Activated T-helper 1 cell treated with anti-CD3 and anti-CD28 coated beads, Interleukin-12 subunit alpha, Interleukin-12 subunit beta, Interleukin-2, Interleukin-4 antibody, amounts not matched to agents 30 ng/mL and 10 ng/mL and 1 ng/mL, durations not matched to agents 14 hours and 24 hours and 36 hours (primary cell): Measurements from ENCODE around the gene ZNF561. TPM values are rescaled to one million over a fixed set of nuclear protein-coding genes. Genes with fewer than 3 reads are reported as not detected.
A peak's percentile ranks its signal among the peaks of the same experiment; 100 is the strongest.
"Not testable (repeated sequence)": the region's sequence is repeated elsewhere in the genome, so short reads cannot be mapped to it uniquely, and the experiment has no call there.

ENCODE experiments used
- DNase-seq: peaks from one replicate; pipeline ENCODE4 v3.0.0; 2021; ENCODE audit warnings: low spot score
- H3K27ac Mint-ChIP-seq: one replicate; pipeline ENCODE4 v1.8.0; 2021; ENCODE audit warnings: mild to moderate bottlenecking, mixed read lengths
- H3K27me3 Mint-ChIP-seq: one replicate; pipeline ENCODE4 v1.8.0; 2022; ENCODE audit warnings: mild to moderate bottlenecking, moderate library complexity, mixed read lengths; ENCODE audit not compliant: insufficient read depth
- H3K36me3 Mint-ChIP-seq: one replicate; pipeline ENCODE4 v1.8.0; 2021; ENCODE audit warnings: low read depth, mixed read lengths
- H3K4me1 Mint-ChIP-seq: one replicate; pipeline ENCODE4 v1.8.0; 2021; ENCODE audit warnings: low read depth, mixed read lengths
- H3K4me3 Mint-ChIP-seq: one replicate; pipeline ENCODE4 v1.8.0; 2021; ENCODE audit warnings: mild to moderate bottlenecking, moderate library complexity, mixed read lengths
- H3K9me3 Mint-ChIP-seq: one replicate; pipeline ENCODE4 v1.8.0; 2021; ENCODE audit warnings: mixed read lengths
- intact Hi-C: fragments of 100-400 bp; cut with micrococcal nuclease; formaldehyde crosslinking; loops from one replicate; pipeline ENCODE4 v1.15.1; 2024
- total RNA-seq: library from RNA; stranded (reverse); gene quantifications from 2 replicates; pipeline ENCODE4 v1.2.3, GENCODE V29; 2022

The ZNF561 gene
- total RNA-seq, 1 donor from 2014 or later, result 33.2 TPM

- H3K36me3 Mint-ChIP-seq, result peaks cover 30% of the 10 kb centered on the region
- intact Hi-C loops, result loop anchor here (5.0 to 10.0 kb wide), 3 partner anchors 85 to 418 kb away; partner anchors contain the start of gene ZNF426
- H3K9me3 Mint-ChIP-seq, result peaks cover 4% of the 10 kb centered on the region
- H3K27me3 Mint-ChIP-seq, result no peaks in the 10 kb centered on the region
- H3K4me1 Mint-ChIP-seq, result peaks cover 28% of the 10 kb centered on the region
- H3K27ac Mint-ChIP-seq, result no peak overlapping the region
- no peak for DNase-seq
- H3K4me3 Mint-ChIP-seq, result peak overlapping the region; percentile 51
Observed at GRCh38 chr19:9622531-9622930, 1.5 kb upstream of the ZNF561 start.

DNA sequence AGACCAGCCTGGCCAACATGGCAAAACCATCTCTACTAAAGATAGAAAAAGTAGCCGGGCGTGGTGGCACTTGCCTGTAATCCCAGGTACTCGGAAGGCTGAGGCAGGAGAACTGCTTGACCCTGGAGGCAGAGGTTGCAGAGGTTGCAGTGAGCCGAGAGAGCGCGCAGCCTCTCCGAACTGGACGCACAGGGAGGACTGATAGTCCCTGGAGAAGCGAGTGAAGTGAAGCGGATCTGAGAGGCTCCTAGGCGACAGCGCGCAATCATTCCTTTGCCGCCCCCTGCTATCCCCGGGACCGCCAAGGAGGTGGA, 233 bp downstream of the ZNF561 start:
- peak overlapping the region; percentile 99 for H3K27ac Mint-ChIP-seq
- H3K9me3 Mint-ChIP-seq, result peaks cover 4% of the 10 kb centered on the region
- H3K36me3 Mint-ChIP-seq, result peaks cover 41% of the 10 kb centered on the region
- intact Hi-C loops, result loop anchor here (1.0 to 10.0 kb wide), 13 partner anchors 36 to 484 kb away; partner anchors contain the start of genes FBXL12, ZNF121, ZNF266 and ZNF317
- no peaks in the 10 kb centered on the region for H3K27me3 Mint-ChIP-seq
- peaks cover 25% of the 10 kb centered on the region for H3K4me1 Mint-ChIP-seq
- DNase-seq, result no peak
- peak overlapping the region; percentile 100 for H3K4me3 Mint-ChIP-seq

GRCh38 chr19:9615844-9616243, 5.2 kb downstream of the ZNF561 start:
- H3K27ac Mint-ChIP-seq, result no peak overlapping the region
- no peak for DNase-seq
- H3K4me3 Mint-ChIP-seq, result no peak overlapping the region
- H3K27me3 Mint-ChIP-seq, result no peaks in the 10 kb centered on the region
- peaks cover 75% of the 10 kb centered on the region for H3K36me3 Mint-ChIP-seq
- peaks cover 10% of the 10 kb centered on the region for H3K4me1 Mint-ChIP-seq
- peaks cover 23% of the 10 kb centered on the region for H3K9me3 Mint-ChIP-seq
- intact Hi-C loops, result no loop called here

- intact Hi-C loops, result no loop called here
- Mint-ChIP-seq H3K36me3 (peaks cover 69% of the 10 kb centered on the region), H3K27me3 (no peaks in the 10 kb centered on the region), H3K9me3 (peaks cover 59% of the 10 kb centered on the region), H3K27ac (no peak overlapping the region), H3K4me3 (no peak overlapping the region), H3K4me1 (no peaks in the 10 kb centered on the region)
- DNase-seq, result no peak
Observed at GRCh38 chr19:9610484-9611113, 10.4 kb downstream of the ZNF561 start.

DNA sequence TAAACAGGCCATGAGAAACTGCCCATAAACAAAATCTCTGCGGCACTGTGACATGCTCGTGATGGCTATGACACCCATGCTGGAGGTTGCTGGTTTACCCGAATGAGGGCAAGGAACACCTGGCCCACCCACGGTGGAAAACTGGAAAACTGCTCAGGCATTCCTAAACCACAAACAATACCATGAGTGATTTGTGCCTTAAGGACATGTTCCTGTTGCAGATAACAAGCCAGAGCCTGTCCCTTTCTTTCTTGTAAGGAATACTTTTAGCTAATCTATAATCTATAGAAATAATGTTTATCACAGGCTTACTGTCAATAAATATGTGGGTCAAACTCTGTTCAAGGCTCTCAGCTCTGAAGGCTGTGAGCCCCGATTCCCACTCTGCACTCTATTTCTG, 12.1 kb downstream of the ZNF561 start:
- Mint-ChIP-seq H3K27me3 (no peaks in the 10 kb centered on the region), H3K9me3 (peaks cover 59% of the 10 kb centered on the region), H3K4me1 (no peaks in the 10 kb centered on the region), H3K4me3 (no peak overlapping the region), H3K36me3 (peaks cover 58% of the 10 kb centered on the region), H3K27ac (no peak overlapping the region)
- no peak for DNase-seq
- intact Hi-C loops, result no loop called here

GRCh38 chr19:9597027-9597426, 24.0 kb downstream of the ZNF561 start:
- no peaks in the 10 kb centered on the region for H3K36me3 Mint-ChIP-seq
- H3K9me3 Mint-ChIP-seq, result peaks cover 35% of the 10 kb centered on the region
- no peak for DNase-seq
- no peaks in the 10 kb centered on the region for H3K27me3 Mint-ChIP-seq
- intact Hi-C loops, result no loop called here
- no peak overlapping the region for H3K4me3 Mint-ChIP-seq
- no peaks in the 10 kb centered on the region for H3K4me1 Mint-ChIP-seq
- no peak overlapping the region for H3K27ac Mint-ChIP-seq

DNA sequence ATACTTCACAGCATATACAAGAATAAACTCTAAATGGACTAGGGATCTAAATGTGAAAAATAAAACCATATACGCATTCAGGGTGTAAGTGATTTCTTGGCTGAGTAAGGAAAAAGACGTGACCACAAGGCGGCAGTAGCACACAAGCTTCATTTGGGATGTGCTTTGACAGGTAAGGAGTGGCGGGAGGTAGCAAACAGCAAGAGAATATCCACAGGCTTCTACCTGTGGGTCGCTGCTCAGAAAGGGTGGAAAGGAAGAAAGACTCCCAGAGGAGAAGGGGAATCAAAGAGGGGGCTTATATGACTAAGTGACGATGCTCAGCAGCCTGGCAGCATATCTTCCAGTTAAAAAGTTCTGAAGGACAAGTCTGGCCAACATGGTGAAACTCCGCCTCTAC, 34.3 kb downstream of the ZNF561 start:
- Mint-ChIP-seq H3K4me1 (peaks cover 12% of the 10 kb centered on the region), H3K4me3 (no peak overlapping the region), H3K36me3 (peaks cover 12% of the 10 kb centered on the region), H3K9me3 (peaks cover 11% of the 10 kb centered on the region), H3K27me3 (no peaks in the 10 kb centered on the region), H3K27ac (no peak overlapping the region)
- intact Hi-C loops, result loop anchor here (1.0 to 10.0 kb wide), 6 partner anchors 88 to 450 kb away; partner anchors contain the start of genes ZNF562 and ZNF846
- peak; percentile 54 for DNase-seq

DNA sequence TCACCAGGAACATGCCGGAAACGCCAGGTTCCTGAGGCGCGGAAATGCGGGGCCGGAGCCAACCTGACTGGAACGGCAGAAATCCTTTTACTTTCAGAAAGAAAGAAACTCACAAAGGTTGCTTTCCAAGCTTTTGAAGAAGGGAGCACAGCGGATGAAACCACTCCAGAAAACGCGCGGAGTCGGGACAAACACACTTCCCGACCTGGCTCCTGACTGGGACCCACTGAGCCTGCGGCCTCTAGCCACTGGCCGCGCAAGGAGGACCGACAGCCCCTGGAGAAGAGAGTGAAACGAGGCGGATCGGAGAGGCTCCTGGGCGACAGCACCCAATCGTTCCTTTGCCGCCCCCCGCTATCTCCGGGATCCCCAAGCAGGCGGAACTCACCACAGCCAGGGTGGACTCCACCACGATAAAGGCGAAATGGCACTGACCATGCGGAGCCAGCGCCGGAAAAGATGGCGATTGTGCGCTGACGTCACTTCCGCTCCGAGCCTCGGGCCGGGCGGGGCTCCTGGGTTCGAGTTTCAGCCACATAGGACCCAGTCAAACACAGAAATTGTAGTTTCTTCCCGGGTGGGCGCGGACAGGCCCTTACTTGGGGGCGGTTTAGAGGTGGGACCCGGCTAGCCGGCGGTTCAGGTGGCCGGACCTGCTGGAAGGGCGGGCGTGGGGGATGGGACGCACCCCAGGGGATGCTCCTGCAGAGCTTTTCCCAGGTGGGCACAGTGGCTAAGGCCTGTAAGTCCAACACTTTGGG, 36.8 kb downstream of the ZNF561 start, which contains the start of gene ZNF121:
Gene ZNF121, minus strand, starts transcription at position 432 of the 761 bp plus-strand sequence. CDS start 16,407 bp downstream, outside the sequence.
- peaks cover 35% of the 10 kb centered on the region for H3K36me3 Mint-ChIP-seq

GRCh38 chr19:9582081-9582725, 38.8 kb downstream of the ZNF561 start:
- Mint-ChIP-seq H3K4me1 (peaks cover 24% of the 10 kb centered on the region), H3K4me3 (peak overlapping the region; percentile 79), H3K9me3 (peaks cover 39% of the 10 kb centered on the region), H3K36me3 (peaks cover 52% of the 10 kb centered on the region)
- H3K27ac Mint-ChIP-seq, H3K27me3 Mint-ChIP-seq, DNase-seq: not testable (repeated sequence)
- intact Hi-C loops, result loop anchor here (10.0 kb wide), 2 partner anchors 93 to 333 kb away; partner anchors contain the start of gene ZNF562

More for the DNA sequence above, 36.8 kb downstream of the ZNF561 start, which contains the start of gene ZNF121:
- H3K27ac Mint-ChIP-seq, result peak within 1 kb of the TSS; percentile 94
- peak; percentile 76 for DNase-seq
- peaks cover 24% of the 10 kb centered on the region for H3K4me1 Mint-ChIP-seq
- intact Hi-C loops, result loop anchor here (1.0 to 10.0 kb wide), 6 partner anchors 37 to 331 kb away; partner anchors contain the start of genes ZNF266, ZNF426, ZNF561 and ZNF562
- peak within 1 kb of the TSS; percentile 93 for H3K4me3 Mint-ChIP-seq
- peaks cover 23% of the 10 kb centered on the region for H3K9me3 Mint-ChIP-seq
- H3K27me3 Mint-ChIP-seq, result no peaks in the 10 kb centered on the region

GRCh38 chr19:9580728-9581127, 40.3 kb downstream of the ZNF561 start:
- H3K4me3 Mint-ChIP-seq, result no peak overlapping the region
- H3K27me3 Mint-ChIP-seq, result no peaks in the 10 kb centered on the region
- peaks cover 18% of the 10 kb centered on the region for H3K4me1 Mint-ChIP-seq
- H3K9me3 Mint-ChIP-seq, result peaks cover 54% of the 10 kb centered on the region
- H3K27ac Mint-ChIP-seq, result no peak overlapping the region
- intact Hi-C loops, result loop anchor here (10.0 kb wide), 2 partner anchors 94 to 334 kb away; partner anchors contain the start of gene ZNF562
- H3K36me3 Mint-ChIP-seq, result peaks cover 66% of the 10 kb centered on the region
- no peak for DNase-seq

GRCh38 chr19:9570255-9570654, 50.8 kb downstream of the ZNF561 start:
- Mint-ChIP-seq H3K36me3 (peaks cover 84% of the 10 kb centered on the region), H3K27me3 (no peaks in the 10 kb centered on the region), H3K4me3 (no peak overlapping the region), H3K9me3 (peaks cover 72% of the 10 kb centered on the region), H3K4me1 (no peaks in the 10 kb centered on the region), H3K27ac (no peak overlapping the region)
- no peak for DNase-seq
- intact Hi-C loops, result no loop called here

GRCh38 chr19:9566729-9567128, 54.3 kb downstream of the ZNF561 start:
- Mint-ChIP-seq H3K27me3 (no peaks in the 10 kb centered on the region), H3K36me3 (peaks cover 86% of the 10 kb centered on the region), H3K4me1 (no peaks in the 10 kb centered on the region), H3K4me3 (no peak overlapping the region), H3K9me3 (peaks cover 68% of the 10 kb centered on the region), H3K27ac (no peak overlapping the region)
- intact Hi-C loops, result no loop called here
- DNase-seq, result no peak
